ENCODE data around the gene FBXO22. TPM values are rescaled to one million over a fixed set of nuclear protein-coding genes. Genes with fewer than 3 reads are reported as not detected.

Gene FBXO22
- total and polyA plus RNA-seq, 2 of the 8 experiments (the other 6 are each of a cell fraction or from before 2014, with no cell fraction given), result 33.2 to 67.3 TPM

GRCh38 chr15:75955720-75956119 is 52.0 kb downstream of the FBXO22 start:
- no peaks in the 10 kb centered on the region for H3K4me1 ChIP-seq (replicated peaks in 1 of 4; ENCODE audit: control insufficient read depth in 3 of 4, insufficient read depth in 4 of 4, low read length in 3 of 4)
- ChIA-PET CTCF (ENCODE audit: partially characterized antibody) (interaction anchor here (0.6 to 1.1 kb wide), 6 partner anchors 9 to 193 kb away, joined by 3 to 5 read pairs (median 3); no protein-coding TSS in a partner anchor), POLR2A (ENCODE audit: partially characterized antibody) (interaction anchor here (0.7 kb wide), 1 partner anchor 16 kb away, joined by 4 read pairs; no protein-coding TSS in a partner anchor)
- H4K8ac ChIP-seq (ENCODE audit: extremely low read depth, insufficient read depth, low read length), result no peak overlapping the region
- H3K18ac ChIP-seq (ENCODE audit: extremely low read depth, low read length), result no peak overlapping the region
- no peak overlapping the region for H3K23ac ChIP-seq (ENCODE audit: insufficient read length)
- H2BK12ac ChIP-seq (ENCODE audit: low read depth, low read length), result no peak overlapping the region
- FAIRE-seq (no peak), DNase-seq (ENCODE audit: low read depth in 1 of 2, low spot score in 2 of 2) (no peak)
- H3K9ac ChIP-seq (replicated peaks in 1 of 4; ENCODE audit: extremely low read depth in 1 of 4, low read depth in 3 of 4, low read length in 3 of 4), result no peak overlapping the region
- H2AFZ ChIP-seq (ENCODE audit: low read length), result no peak overlapping the region
- H3K4me3 ChIP-seq (ENCODE audit: extremely low read depth in 1 of 4, insufficient read depth in 2 of 4, low read depth in 3 of 4, low read length in 4 of 4), result no peak overlapping the region
- no peaks in the 10 kb centered on the region for H3K27me3 ChIP-seq (replicated peaks in 1 of 4; ENCODE audit: control insufficient read depth in 3 of 4, extremely low read depth in 1 of 4, insufficient read depth in 3 of 4, low read length in 3 of 4)
- no peak overlapping the region for H3K27ac ChIP-seq (ENCODE audit: low read depth, low read length)
- H4K20me1 ChIP-seq (replicated peaks in 1 of 2; ENCODE audit: control insufficient read depth in 1 of 2, insufficient read depth in 2 of 2, low read length in 2 of 2), result no peaks in the 10 kb centered on the region
- H4K91ac ChIP-seq (replicated peaks; ENCODE audit: insufficient read length, low read length), result no peak overlapping the region
- WGBS, 2 experiments (ENCODE audit: extremely low coverage in 1 of 2, insufficient coverage in 1 of 2, insufficient read length in 1 of 2, insufficient replicate concordance in 2 of 2, low coverage in 1 of 2, low lambda C conversion rate in 2 of 2, missing lambda C conversion rate in 1 of 2), result 85% methylated on average over 1 of the region's 1 CpG; no CpG with 5 or more reads in 1 of the 2 experiments
- H3K79me2 ChIP-seq (ENCODE audit: control insufficient read depth in 1 of 2, insufficient read depth in 2 of 2, low read length in 2 of 2), result no peaks in the 10 kb centered on the region
- no peak overlapping the region for H2BK15ac ChIP-seq (ENCODE audit: low read length)
- H3K9me3 ChIP-seq (ENCODE audit: insufficient read depth in 2 of 2, low read depth in 1 of 2, low read length in 1 of 2), result no peaks in the 10 kb centered on the region
- H2AK5ac ChIP-seq (ENCODE audit: low read depth, low read length), result no peak overlapping the region
- H3K14ac ChIP-seq (ENCODE audit: insufficient read length), result no peak overlapping the region
- H3K23me2 ChIP-seq (ENCODE audit: low read depth, low read length), result no peaks in the 10 kb centered on the region
- no peaks in the 10 kb centered on the region for H3K36me3 ChIP-seq (ENCODE audit: control insufficient read depth in 2 of 4, insufficient read depth in 4 of 4, low read length in 3 of 4)
- no peaks in the 10 kb centered on the region for H3K79me1 ChIP-seq (ENCODE audit: low read depth, low read length)
- H2BK5ac ChIP-seq (ENCODE audit: low read depth, low read length), result no peak overlapping the region
- no peak overlapping the region for H3K4ac ChIP-seq (replicated peaks; ENCODE audit: insufficient read length, low read depth, low read length)
- H4K5ac ChIP-seq (ENCODE audit: insufficient read length, low read depth, low read length), result no peak overlapping the region
- no peak overlapping the region for H3K4me2 ChIP-seq (ENCODE audit: insufficient read depth in 1 of 2, low read depth in 2 of 2, low read length in 2 of 2)
- no peak overlapping the region for H2BK20ac ChIP-seq (ENCODE audit: low read length)
- H2BK120ac ChIP-seq (replicated peaks; ENCODE audit: low read depth, low read length), result no peak overlapping the region
- H3K56ac ChIP-seq (replicated peaks; ENCODE audit: insufficient read length, low read depth, low read length), result no peak overlapping the region
- no peak for TF ChIP-seq CREB1 (IDR thresholded peaks at IDR 0.05)
- TF ChIP-seq TAF1 (IDR thresholded peaks at IDR 0.05; ENCODE audit: low read depth, low read length), result no peak
- no peak for TF ChIP-seq CBX5 (IDR thresholded peaks at IDR 0.05; ENCODE audit: low read depth, low read length)
- TF ChIP-seq MAFK (IDR thresholded peaks at IDR 0.05; ENCODE audit: low read depth, low read length), result no peak
- TF ChIP-seq RBBP5 (IDR thresholded peaks at IDR 0.05; ENCODE audit: borderline replicate concordance, low read depth, low read length), result no peak
- TF ChIP-seq, protein P1, sequence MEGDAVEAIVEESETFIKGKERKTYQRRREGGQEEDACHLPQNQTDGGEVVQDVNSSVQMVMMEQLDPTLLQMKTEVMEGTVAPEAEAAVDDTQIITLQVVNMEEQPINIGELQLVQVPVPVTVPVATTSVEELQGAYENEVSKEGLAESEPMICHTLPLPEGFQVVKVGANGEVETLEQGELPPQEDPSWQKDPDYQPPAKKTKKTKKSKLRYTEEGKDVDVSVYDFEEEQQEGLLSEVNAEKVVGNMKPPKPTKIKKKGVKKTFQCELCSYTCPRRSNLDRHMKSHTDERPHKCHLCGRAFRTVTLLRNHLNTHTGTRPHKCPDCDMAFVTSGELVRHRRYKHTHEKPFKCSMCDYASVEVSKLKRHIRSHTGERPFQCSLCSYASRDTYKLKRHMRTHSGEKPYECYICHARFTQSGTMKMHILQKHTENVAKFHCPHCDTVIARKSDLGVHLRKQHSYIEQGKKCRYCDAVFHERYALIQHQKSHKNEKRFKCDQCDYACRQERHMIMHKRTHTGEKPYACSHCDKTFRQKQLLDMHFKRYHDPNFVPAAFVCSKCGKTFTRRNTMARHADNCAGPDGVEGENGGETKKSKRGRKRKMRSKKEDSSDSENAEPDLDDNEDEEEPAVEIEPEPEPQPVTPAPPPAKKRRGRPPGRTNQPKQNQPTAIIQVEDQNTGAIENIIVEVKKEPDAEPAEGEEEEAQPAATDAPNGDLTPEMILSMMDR (IDR thresholded peaks at IDR 0.05; ENCODE audit: control extremely low read depth in 1 of 3, insufficient read depth in 1 of 3, low read depth in 1 of 3, low read length in 3 of 3), result no peak
- TF ChIP-seq SP1 (IDR thresholded peaks at IDR 0.05; ENCODE audit: low read depth, low read length), result no peak
- TF ChIP-seq HDAC2 (IDR thresholded peaks at IDR 0.05; ENCODE audit: borderline replicate concordance in 1 of 2, low read depth in 2 of 2, low read length in 2 of 2), result no peak
- no peak for TF ChIP-seq KDM4A (IDR thresholded peaks at IDR 0.05; ENCODE audit: low read depth, low read length, severe bottlenecking)
- TF ChIP-seq RAD21 (IDR thresholded peaks at IDR 0.05 in 1 of 2, conservative IDR thresholded peaks at IDR 0.05 in 1 of 2; ENCODE audit: low read depth in 2 of 2, low read length in 2 of 2), result no peak
- no peak for TF ChIP-seq EP300 (IDR thresholded peaks at IDR 0.05; ENCODE audit: borderline replicate concordance in 1 of 2, low read depth in 2 of 2, low read length in 2 of 2)
